ENCODE data around the gene UGT2A2.
"Not testable (repeated sequence)": the region's sequence is repeated elsewhere in the genome, so short reads cannot be mapped to it uniquely, and the experiment has no call there.

UGT2A2 gene

GRCh38 chr4:69639542-69639941 is at the start of gene UGT2A2:
Gene UGT2A2 (minus strand): TSS chr4:69639642. CDS start chr4:69639640, 2 bp downstream.
- Histone ChIP-seq H3K4me3 (ENCODE audit: low read length in 2 of 2) (no peak within 1 kb of the TSS), H3K9me3 (ENCODE audit: control insufficient read depth in 2 of 2, low read length in 2 of 2) (no peaks in the 10 kb centered on the region), H3K27ac (ENCODE audit: low read depth in 2 of 2, low read length in 2 of 2) (no peak within 1 kb of the TSS), H3K4me1 (ENCODE audit: control insufficient read depth in 2 of 2, insufficient read depth in 2 of 2, low read length in 2 of 2) (no peaks in the 10 kb centered on the region), H3K9ac (ENCODE audit: low read depth in 1 of 2, low read length in 2 of 2) (no peak within 1 kb of the TSS), H3K27me3 (ENCODE audit: control insufficient read depth in 2 of 2, insufficient read depth in 2 of 2, low read length in 2 of 2) (no peaks in the 10 kb centered on the region), H3K36me3 (ENCODE audit: control insufficient read depth in 2 of 2, insufficient read depth in 2 of 2, low read length in 2 of 2) (no peaks in the 10 kb centered on the region)

- no peaks in the 10 kb centered on the region for H3K27me3 ChIP-seq (ENCODE audit: control insufficient read depth in 2 of 2, insufficient read depth in 2 of 2, low read length in 2 of 2)
- no peak overlapping the region for H3K4me3 ChIP-seq (ENCODE audit: low read length in 2 of 2)
- no peaks in the 10 kb centered on the region for H3K9me3 ChIP-seq (ENCODE audit: control insufficient read depth in 2 of 2, low read length in 2 of 2)
- H3K4me1 ChIP-seq (ENCODE audit: control insufficient read depth in 2 of 2, insufficient read depth in 2 of 2, low read length in 2 of 2) = peaks cover 0 to 2% of the 10 kb centered on the region in 2 donors
- no peak overlapping the region for H3K9ac ChIP-seq (ENCODE audit: low read depth in 1 of 2, low read length in 2 of 2)
- H3K27ac ChIP-seq (ENCODE audit: low read depth in 2 of 2, low read length in 2 of 2) = no peak overlapping the region
- H3K36me3 ChIP-seq (ENCODE audit: control insufficient read depth in 2 of 2, insufficient read depth in 2 of 2, low read length in 2 of 2) = no peaks in the 10 kb centered on the region
Measured at GRCh38 chr4:69684804-69685203, 45.4 kb upstream of the UGT2A2 start.

GRCh38 chr4:69668680-69669079 is 29.2 kb upstream of the UGT2A2 start:
- H3K27me3 ChIP-seq (ENCODE audit: control insufficient read depth in 2 of 2, insufficient read depth in 2 of 2, low read length in 2 of 2) = no peaks in the 10 kb centered on the region
- no peak overlapping the region for H3K27ac ChIP-seq (ENCODE audit: low read depth in 2 of 2, low read length in 2 of 2)
- H3K36me3 ChIP-seq (ENCODE audit: control insufficient read depth in 2 of 2, insufficient read depth in 2 of 2, low read length in 2 of 2) = no peaks in the 10 kb centered on the region
- H3K4me3 ChIP-seq (ENCODE audit: low read length in 2 of 2) = no peak overlapping the region
- no peaks in the 10 kb centered on the region for H3K4me1 ChIP-seq (ENCODE audit: control insufficient read depth in 2 of 2, insufficient read depth in 2 of 2, low read length in 2 of 2)
- H3K9me3 ChIP-seq (ENCODE audit: control insufficient read depth in 2 of 2, low read length in 2 of 2) = no peaks in the 10 kb centered on the region
- H3K9ac ChIP-seq (ENCODE audit: low read depth in 1 of 2, low read length in 2 of 2) = no peak overlapping the region

- not testable (repeated sequence) for H3K36me3 ChIP-seq (ENCODE audit: control insufficient read depth in 2 of 2, insufficient read depth in 2 of 2, low read length in 2 of 2)
Measured at GRCh38 chr4:69664009-69664408, 24.6 kb upstream of the UGT2A2 start.

GRCh38 chr4:69661130-69661803 is 21.8 kb upstream of the UGT2A2 start:
- not testable (repeated sequence) for H3K36me3 ChIP-seq (ENCODE audit: control insufficient read depth in 2 of 2, insufficient read depth in 2 of 2, low read length in 2 of 2); H3K27ac ChIP-seq (ENCODE audit: low read depth in 2 of 2, low read length in 2 of 2); H3K4me3 ChIP-seq (ENCODE audit: low read length in 2 of 2); H3K4me1 ChIP-seq (ENCODE audit: control insufficient read depth in 2 of 2, insufficient read depth in 2 of 2, low read length in 2 of 2); H3K9ac ChIP-seq (ENCODE audit: low read depth in 1 of 2, low read length in 2 of 2); H3K9me3 ChIP-seq (ENCODE audit: control insufficient read depth in 2 of 2, low read length in 2 of 2); H3K27me3 ChIP-seq (ENCODE audit: control insufficient read depth in 2 of 2, insufficient read depth in 2 of 2, low read length in 2 of 2)

More at GRCh38 chr4:69664009-69664408, 24.6 kb upstream of the UGT2A2 start:
- H3K27ac ChIP-seq (ENCODE audit: low read depth in 2 of 2, low read length in 2 of 2); H3K27me3 ChIP-seq (ENCODE audit: control insufficient read depth in 2 of 2, insufficient read depth in 2 of 2, low read length in 2 of 2); H3K9me3 ChIP-seq (ENCODE audit: control insufficient read depth in 2 of 2, low read length in 2 of 2); H3K4me3 ChIP-seq (ENCODE audit: low read length in 2 of 2); H3K4me1 ChIP-seq (ENCODE audit: control insufficient read depth in 2 of 2, insufficient read depth in 2 of 2, low read length in 2 of 2); H3K9ac ChIP-seq (ENCODE audit: low read depth in 1 of 2, low read length in 2 of 2): not testable (repeated sequence)

- no peak overlapping the region for H3K9ac ChIP-seq (ENCODE audit: low read depth in 1 of 2, low read length in 2 of 2)
- no peaks in the 10 kb centered on the region for H3K4me1 ChIP-seq (ENCODE audit: control insufficient read depth in 2 of 2, insufficient read depth in 2 of 2, low read length in 2 of 2)
- H3K27me3 ChIP-seq (ENCODE audit: control insufficient read depth in 2 of 2, insufficient read depth in 2 of 2, low read length in 2 of 2) = no peaks in the 10 kb centered on the region
- no peaks in the 10 kb centered on the region for H3K9me3 ChIP-seq (ENCODE audit: control insufficient read depth in 2 of 2, low read length in 2 of 2)
- H3K27ac ChIP-seq (ENCODE audit: low read depth in 2 of 2, low read length in 2 of 2) = no peak overlapping the region
- no peaks in the 10 kb centered on the region for H3K36me3 ChIP-seq (ENCODE audit: control insufficient read depth in 2 of 2, insufficient read depth in 2 of 2, low read length in 2 of 2)
- H3K4me3 ChIP-seq (ENCODE audit: low read length in 2 of 2) = no peak overlapping the region
Measured at GRCh38 chr4:69658133-69658532, 18.7 kb upstream of the UGT2A2 start.

GRCh38 chr4:69656653-69657158 is 17.3 kb upstream of the UGT2A2 start:
- Histone ChIP-seq H3K9ac (ENCODE audit: low read depth in 1 of 2, low read length in 2 of 2) (no peak overlapping the region), H3K9me3 (ENCODE audit: control insufficient read depth in 2 of 2, low read length in 2 of 2) (no peaks in the 10 kb centered on the region), H3K36me3 (ENCODE audit: control insufficient read depth in 2 of 2, insufficient read depth in 2 of 2, low read length in 2 of 2) (no peaks in the 10 kb centered on the region), H3K4me3 (ENCODE audit: low read length in 2 of 2) (no peak overlapping the region), H3K27ac (ENCODE audit: low read depth in 2 of 2, low read length in 2 of 2) (no peak overlapping the region), H3K27me3 (ENCODE audit: control insufficient read depth in 2 of 2, insufficient read depth in 2 of 2, low read length in 2 of 2) (no peaks in the 10 kb centered on the region), H3K4me1 (ENCODE audit: control insufficient read depth in 2 of 2, insufficient read depth in 2 of 2, low read length in 2 of 2) (no peaks in the 10 kb centered on the region)

GRCh38 chr4:69653147-69653546 is 13.7 kb upstream of the UGT2A2 start, which contains the start of gene UGT2A1:
Gene UGT2A1 (minus strand): TSS chr4:69653247. CDS start chr4:69647644, 5,603 bp downstream.
- H3K4me1 ChIP-seq (ENCODE audit: control insufficient read depth in 2 of 2, insufficient read depth in 2 of 2, low read length in 2 of 2) = no peaks in the 10 kb centered on the region

GRCh38 chr4:69650872-69651271 is 11.4 kb upstream of the UGT2A2 start:
- Histone ChIP-seq H3K36me3 (ENCODE audit: control insufficient read depth in 2 of 2, insufficient read depth in 2 of 2, low read length in 2 of 2) (no peaks in the 10 kb centered on the region), H3K27me3 (ENCODE audit: control insufficient read depth in 2 of 2, insufficient read depth in 2 of 2, low read length in 2 of 2) (no peaks in the 10 kb centered on the region), H3K4me3 (ENCODE audit: low read length in 2 of 2) (no peak overlapping the region), H3K27ac (ENCODE audit: low read depth in 2 of 2, low read length in 2 of 2) (no peak overlapping the region), H3K4me1 (ENCODE audit: control insufficient read depth in 2 of 2, insufficient read depth in 2 of 2, low read length in 2 of 2) (no peaks in the 10 kb centered on the region), H3K9ac (ENCODE audit: low read depth in 1 of 2, low read length in 2 of 2) (no peak overlapping the region), H3K9me3 (ENCODE audit: control insufficient read depth in 2 of 2, low read length in 2 of 2) (no peaks in the 10 kb centered on the region)

More at GRCh38 chr4:69653147-69653546, 13.7 kb upstream of the UGT2A2 start, which contains the start of gene UGT2A1:
- Histone ChIP-seq H3K4me3 (ENCODE audit: low read length in 2 of 2) (no peak within 1 kb of the TSS), H3K27me3 (ENCODE audit: control insufficient read depth in 2 of 2, insufficient read depth in 2 of 2, low read length in 2 of 2) (no peaks in the 10 kb centered on the region), H3K36me3 (ENCODE audit: control insufficient read depth in 2 of 2, insufficient read depth in 2 of 2, low read length in 2 of 2) (no peaks in the 10 kb centered on the region), H3K27ac (ENCODE audit: low read depth in 2 of 2, low read length in 2 of 2) (no peak within 1 kb of the TSS), H3K9me3 (ENCODE audit: control insufficient read depth in 2 of 2, low read length in 2 of 2) (no peaks in the 10 kb centered on the region), H3K9ac (ENCODE audit: low read depth in 1 of 2, low read length in 2 of 2) (no peak within 1 kb of the TSS)

GRCh38 chr4:69649629-69650028 is 10.2 kb upstream of the UGT2A2 start:
- H3K9ac ChIP-seq (ENCODE audit: low read depth in 1 of 2, low read length in 2 of 2) = no peak overlapping the region
- H3K27me3 ChIP-seq (ENCODE audit: control insufficient read depth in 2 of 2, insufficient read depth in 2 of 2, low read length in 2 of 2) = no peaks in the 10 kb centered on the region
- H3K4me3 ChIP-seq (ENCODE audit: low read length in 2 of 2) = no peak overlapping the region
- no peaks in the 10 kb centered on the region for H3K9me3 ChIP-seq (ENCODE audit: control insufficient read depth in 2 of 2, low read length in 2 of 2)
- no peaks in the 10 kb centered on the region for H3K4me1 ChIP-seq (ENCODE audit: control insufficient read depth in 2 of 2, insufficient read depth in 2 of 2, low read length in 2 of 2)
- H3K27ac ChIP-seq (ENCODE audit: low read depth in 2 of 2, low read length in 2 of 2) = no peak overlapping the region
- H3K36me3 ChIP-seq (ENCODE audit: control insufficient read depth in 2 of 2, insufficient read depth in 2 of 2, low read length in 2 of 2) = no peaks in the 10 kb centered on the region
